PC-3 (cell line): Measurements from ENCODE around the gene U2SURP. TPM values are rescaled to one million over a fixed set of nuclear protein-coding genes. Genes with fewer than 3 reads are reported as not detected.

Experiments used
- ATAC-seq: fragments of 200-7000 bp; cut with Tn5 transposase; 2 replicates; pipeline ENCODE4 v1.9.1; 2020; ENCODE audit warnings: mild to moderate bottlenecking, moderate library complexity
- BruUV-seq: library from RNA; stranded (reverse); fragments of 400-500 nt; replicated peaks from 2 replicates; lab custom pipeline; 2021; lab: Mats Ljungman, UMichigan
- CTCF ChIA-PET: fragments of 300-600 bp; sonication (Branson Sonifier 250); formaldehyde crosslinking; loops from one replicate; lab custom pipeline; 2022; ENCODE audit warnings: antibody characterized with exemption; lab: Charles Lee
- POLR2A ChIA-PET: fragments of 300-600 bp; sonication (Branson Sonifier 250); formaldehyde crosslinking; loops from one replicate; lab custom pipeline; 2022; ENCODE audit warnings: antibody characterized with exemption; ENCODE audit not compliant: unreplicated experiment; lab: Charles Lee
- DNase-seq: peaks from one replicate; pipeline ENCODE4 v3.0.0-alpha.2; 2015
- H2AFZ ChIP-seq: fragments of 300-600 bp; sonication (generic); 2 replicates; pipeline ENCODE4 v1.6.0; 2016; ENCODE audit warnings: antibody characterized with exemption, low read length
- H3F3A ChIP-seq: fragments of 300-600 bp; sonication (generic); one replicate; pipeline ENCODE4 v1.6.0; 2017; ENCODE audit warnings: antibody characterized with exemption, low read length, control low read depth, mild to moderate bottlenecking; ENCODE audit not compliant: unreplicated experiment
- H3K27ac ChIP-seq: fragments of 300-600 bp; sonication (generic); 2 replicates; pipeline ENCODE4 v1.5.1; 2016; ENCODE audit warnings: mild to moderate bottlenecking, low read length
- H3K27me3 ChIP-seq: fragments of 300-600 bp; sonication (generic); 2 replicates; pipeline ENCODE4 v1.6.1; 2016; ENCODE audit warnings: low read length, mixed read lengths
- H3K36me3 ChIP-seq: fragments of 300-600 bp; sonication (generic); 2 replicates; pipeline ENCODE4 v1.6.1; 2016; ENCODE audit warnings: low read depth, mixed run types, low read length, mixed read lengths
- H3K4me1 ChIP-seq: fragments of 300-600 bp; sonication (generic); 2 replicates; pipeline ENCODE4 v1.5.1; 2016; ENCODE audit warnings: low read length; ENCODE audit not compliant: insufficient read depth
- H3K4me2 ChIP-seq: fragments of 300-600 bp; sonication (generic); 2 replicates; pipeline ENCODE4 v1.6.0; 2016; ENCODE audit warnings: low read length
- H3K4me3 ChIP-seq: fragments of 300-600 bp; sonication (generic); 2 replicates; pipeline ENCODE4 v1.5.1; 2016; ENCODE audit warnings: mild to moderate bottlenecking, low read length, mixed read lengths
- H3K79me2 ChIP-seq: fragments of 300-600 bp; sonication (generic); 2 replicates; pipeline ENCODE4 v1.6.1; 2017; ENCODE audit warnings: low read length, mixed read lengths
- H3K9ac ChIP-seq: fragments of 300-600 bp; sonication (generic); 2 replicates; pipeline ENCODE4 v1.6.0; 2016; ENCODE audit warnings: mild to moderate bottlenecking, low read length
- H3K9me2 ChIP-seq: fragments of 300-600 bp; sonication (generic); replicated peaks from 2 replicates; pipeline ENCODE4 v1.6.1; 2016; ENCODE audit warnings: mixed run types, low read length, mixed read lengths
- H3K9me3 ChIP-seq: fragments of 300-600 bp; sonication (generic); 2 replicates; pipeline ENCODE4 v1.6.1; 2016; ENCODE audit warnings: low read length, mixed read lengths
- H4K20me1 ChIP-seq: fragments of 300-600 bp; sonication (generic); 2 replicates; pipeline ENCODE4 v1.6.1; 2016; ENCODE audit warnings: low read length, mixed read lengths
- CTCF ChIP-seq: fragments of 300-600 bp; sonication (generic); conservative IDR thresholded peaks from 2 replicates; pipeline ENCODE4 v1.5.1; 2017; ENCODE audit warnings: antibody characterized with exemption, low read depth, mild to moderate bottlenecking, low read length
- EZH2 ChIP-seq: fragments of 300-600 bp; sonication (generic); IDR thresholded peaks from one replicate; pipeline ENCODE4 v1.6.1; 2017; ENCODE audit warnings: antibody characterized with exemption, mild to moderate bottlenecking, low read length; ENCODE audit not compliant: unreplicated experiment
- EZH2phosphoT487 ChIP-seq: fragments of 300-600 bp; sonication (generic); IDR thresholded peaks from 2 replicates; pipeline ENCODE4 v1.6.1; 2018; ENCODE audit warnings: mild to moderate bottlenecking, antibody characterized with exemption, low read length, borderline replicate concordance
- intact Hi-C: fragments of 100-400 bp; cut with micrococcal nuclease; formaldehyde crosslinking; loops from 2 replicates; pipeline ENCODE4 v1.9.0; 2023
- total RNA-seq: library from RNA; depleted of rRNA; stranded (reverse); fragments of >200 nt; gene quantifications from 2 replicates; pipeline ENCODE4 v1.2.3, GENCODE V29; 2014

Gene U2SURP
- total RNA-seq, 1 experiment from 2014 or later: 81.1 TPM

DNA sequence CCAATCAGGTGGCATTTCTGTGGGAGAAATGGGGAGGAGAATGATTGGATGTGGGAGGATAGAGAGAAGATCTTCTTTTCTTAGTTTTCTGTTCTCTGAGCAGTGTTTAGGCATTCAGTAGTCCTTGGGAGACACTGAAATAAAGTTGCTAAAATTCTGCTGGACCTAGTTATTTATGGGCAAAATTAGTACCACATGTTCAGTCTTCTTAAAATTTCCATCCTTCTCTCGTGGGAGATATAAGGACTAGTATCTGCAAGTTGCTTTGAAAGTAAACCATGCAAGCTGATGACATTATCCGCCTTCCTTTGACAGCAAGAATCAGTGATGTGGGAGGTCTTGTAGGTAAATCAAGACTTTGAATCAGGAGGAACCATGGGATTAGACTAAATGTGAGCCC, 98.3 kb downstream of the U2SURP start:
- Histone ChIP-seq H3F3A (no peaks in the 10 kb centered on the region), H3K9me2 (no peaks in the 10 kb centered on the region), H3K9me3 (no peaks in the 10 kb centered on the region), H3K4me2 (no peak overlapping the region), H3K36me3 (no peaks in the 10 kb centered on the region), H4K20me1 (no peaks in the 10 kb centered on the region), H2AFZ (no peak overlapping the region), H3K9ac (no peak overlapping the region), H3K4me3 (no peak overlapping the region), H3K4me1 (0 out of 2 replicates have a peak, but pooled peaks cover 10% of the 10 kb centered on the region), H3K27ac (no peak overlapping the region), H3K27me3 (no peaks in the 10 kb centered on the region), H3K79me2 (no peaks in the 10 kb centered on the region)
- ATAC-seq (no peak), DNase-seq (no peak)
- no TSS peak for BruUV-seq
- no peak for TF ChIP-seq EZH2phosphoT487
- no peak for TF ChIP-seq EZH2
- TF ChIP-seq CTCF: no peak
- POLR2A ChIA-PET: no interaction called here
- CTCF ChIA-PET: no interaction called here
- intact Hi-C loops: no loop called here

DNA sequence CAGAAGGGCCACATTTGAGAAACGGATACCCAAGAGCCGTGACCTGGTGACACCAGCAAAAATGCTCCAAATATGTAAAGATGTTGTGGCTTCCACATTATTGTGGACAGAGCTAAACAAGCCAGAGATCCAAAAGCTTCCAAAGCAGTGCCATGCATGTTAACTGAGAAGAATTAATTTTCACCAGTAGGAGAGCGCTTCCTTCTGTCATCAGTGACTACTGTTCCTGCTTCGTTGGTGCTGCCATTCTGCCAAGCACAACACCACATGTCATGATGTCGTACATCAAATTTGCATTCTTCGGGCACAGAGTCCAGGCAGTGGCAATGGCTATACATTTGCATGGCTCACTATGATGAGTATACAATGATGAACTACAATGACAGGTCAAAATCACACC, 99.1 kb downstream of the U2SURP start:
- ChIA-PET CTCF (no interaction called here), POLR2A (no interaction called here)
- Histone ChIP-seq H3F3A (no peaks in the 10 kb centered on the region), H4K20me1 (no peaks in the 10 kb centered on the region), H3K36me3 (no peaks in the 10 kb centered on the region), H2AFZ (no peak overlapping the region), H3K4me3 (no peak overlapping the region), H3K9ac (no peak overlapping the region), H3K27ac (no peak overlapping the region), H3K4me2 (no peak overlapping the region), H3K27me3 (no peaks in the 10 kb centered on the region), H3K9me2 (no peaks in the 10 kb centered on the region), H3K79me2 (no peaks in the 10 kb centered on the region), H3K9me3 (no peaks in the 10 kb centered on the region), H3K4me1 (0 out of 2 replicates have a peak, but pooled peaks cover 10% of the 10 kb centered on the region)
- no peak for ATAC-seq
- DNase-seq: no peak
- intact Hi-C loops: no loop called here
- TF ChIP-seq CTCF (no peak), EZH2 (no peak), EZH2phosphoT487 (no peak)
- no TSS peak for BruUV-seq

- ATAC-seq (no peak), DNase-seq (no peak)
- no peak for TF ChIP-seq CTCF
- TF ChIP-seq EZH2: no peak
- no peak for TF ChIP-seq EZH2phosphoT487
- Histone ChIP-seq H3K9me3 (no peaks in the 10 kb centered on the region), H3K27me3 (no peaks in the 10 kb centered on the region), H3K4me3 (no peak overlapping the region), H3K79me2 (no peaks in the 10 kb centered on the region), H4K20me1 (no peaks in the 10 kb centered on the region), H3K4me1 (0 out of 2 replicates have a peak, but pooled peaks cover 10% of the 10 kb centered on the region), H3K36me3 (no peaks in the 10 kb centered on the region), H2AFZ (no peak overlapping the region), H3K9me2 (no peaks in the 10 kb centered on the region), H3F3A (no peaks in the 10 kb centered on the region), H3K27ac (no peak overlapping the region), H3K9ac (no peak overlapping the region), H3K4me2 (no peak overlapping the region)
- intact Hi-C loops: no loop called here
- ChIA-PET POLR2A (no interaction called here), CTCF (no interaction called here)
- no TSS peak for BruUV-seq
These were observed 100.5 kb downstream of the U2SURP start for GRCh38 chr3:143101792-143102381.
